GM23248 (cell line): Measurements from ENCODE around the gene NFATC3. TPM values are rescaled to one million over a fixed set of nuclear protein-coding genes. Genes with fewer than 3 reads are reported as not detected.
"Not testable (repeated sequence)": the region's sequence is repeated elsewhere in the genome, so short reads cannot be mapped to it uniquely, and the experiment has no call there.

Experiments
- DNase-seq: peaks from one replicate; pipeline ENCODE4 v3.0.0-alpha.2; 2015
- H2AFZ ChIP-seq: fragments of 200-600 bp; sonication (generic); 2 replicates; pipeline ENCODE4 v1.6.1; 2016; ENCODE audit warnings: antibody characterized with exemption
- H3F3A ChIP-seq: fragments of 200-600 bp; sonication (generic); 2 replicates; pipeline ENCODE4 v1.6.1; 2016; ENCODE audit warnings: mild to moderate bottlenecking, antibody characterized with exemption, mixed run types; ENCODE audit not compliant: insufficient read depth
- H3K27ac ChIP-seq: fragments of 200-600 bp; sonication (generic); 2 replicates; pipeline ENCODE4 v1.5.1; 2016; ENCODE audit warnings: mild to moderate bottlenecking
- H3K27me3 ChIP-seq: fragments of 200-600 bp; sonication (generic); replicated peaks from 2 replicates; pipeline ENCODE4 v1.6.1; 2016; ENCODE audit warnings: mild to moderate bottlenecking; ENCODE audit not compliant: insufficient read depth
- H3K36me3 ChIP-seq: fragments of 200-600 bp; sonication (generic); 2 replicates; pipeline ENCODE4 v1.6.1; 2016; ENCODE audit warnings: low read depth, mild to moderate bottlenecking
- H3K4me1 ChIP-seq: fragments of 200-600 bp; sonication (generic); 2 replicates; pipeline ENCODE4 v1.6.1; 2016; ENCODE audit warnings: mild to moderate bottlenecking; ENCODE audit not compliant: insufficient read depth
- H3K4me2 ChIP-seq: fragments of 200-600 bp; sonication (generic); one replicate; pipeline ENCODE4 v1.6.1; 2016; ENCODE audit warnings: mild to moderate bottlenecking; ENCODE audit not compliant: unreplicated experiment
- H3K4me3 ChIP-seq: fragments of 200-600 bp; sonication (generic); 2 replicates; pipeline ENCODE4 v1.5.1; 2016; ENCODE audit warnings: mild to moderate bottlenecking
- H3K79me2 ChIP-seq: fragments of 200-600 bp; sonication (generic); 2 replicates; pipeline ENCODE4 v1.6.1; 2016; ENCODE audit warnings: mild to moderate bottlenecking; ENCODE audit not compliant: insufficient read depth
- H3K9ac ChIP-seq: fragments of 200-600 bp; sonication (generic); 2 replicates; pipeline ENCODE4 v1.6.1; 2016; ENCODE audit warnings: mild to moderate bottlenecking
- H3K9me2 ChIP-seq: fragments of 200-600 bp; sonication (generic); 2 replicates; pipeline ENCODE4 v1.6.1; 2016; ENCODE audit warnings: mixed run types, mild to moderate bottlenecking, moderate library complexity; ENCODE audit not compliant: insufficient read depth
- H3K9me3 ChIP-seq: fragments of 200-600 bp; sonication (generic); one replicate; pipeline ENCODE4 v1.6.1; 2017; ENCODE audit warnings: low read depth
- H4K20me1 ChIP-seq: fragments of 200-600 bp; sonication (generic); 2 replicates; pipeline ENCODE4 v1.6.0; 2016; ENCODE audit not compliant: insufficient read depth
- EZH2 ChIP-seq: fragments of 200-600 bp; sonication (generic); IDR thresholded peaks from 2 replicates; pipeline ENCODE4 v1.6.1; 2018; ENCODE audit warnings: antibody characterized with exemption, mild to moderate bottlenecking; ENCODE audit not compliant: insufficient read depth, poor library complexity, severe bottlenecking
- EZH2phosphoT487 ChIP-seq: fragments of 200-600 bp; sonication (generic); IDR thresholded peaks from 2 replicates; pipeline ENCODE4 v1.6.1; 2018; ENCODE audit warnings: antibody characterized with exemption, moderate library complexity, mild to moderate bottlenecking, low read depth; ENCODE audit not compliant: insufficient read depth
- WGBS, 2 experiments: methylation state at CpG; one replicate each; pipeline ENCODE4 v1.1.6; 2015 to 2017; ENCODE audit warnings: low lambda C conversion rate in 2 of 2, low coverage in 1 of 2; ENCODE audit errors: missing lambda C conversion rate in 2 of 2; 5-methylcytosine and 5-hydroxymethylcytosine counted together
- in situ Hi-C: fragments of 300-500 bp; cut with MboI; formaldehyde crosslinking; loops from 2 replicates; pipeline ENCODE4 v1.15.0; 2020
- polyA plus RNA-seq: library from polyadenylated mRNA; unstranded; fragments of >200 nt; fragmentation: Nextera tagmentation; extraction: Ambion mirVana; gene quantifications from 2 replicates; pipeline ENCODE4 v1.2.1, GENCODE V29; 2016
- total RNA-seq: library from RNA; depleted of rRNA; stranded (reverse); fragments of >200 nt; shearing (Covaris generic); gene quantifications from 2 replicates; pipeline ENCODE4 v1.2.3, GENCODE V29; 2014

The NFATC3 gene
- total and polyA plus RNA-seq, 2 experiments from 2014 or later = 10.2 to 14.2 TPM

DNA sequence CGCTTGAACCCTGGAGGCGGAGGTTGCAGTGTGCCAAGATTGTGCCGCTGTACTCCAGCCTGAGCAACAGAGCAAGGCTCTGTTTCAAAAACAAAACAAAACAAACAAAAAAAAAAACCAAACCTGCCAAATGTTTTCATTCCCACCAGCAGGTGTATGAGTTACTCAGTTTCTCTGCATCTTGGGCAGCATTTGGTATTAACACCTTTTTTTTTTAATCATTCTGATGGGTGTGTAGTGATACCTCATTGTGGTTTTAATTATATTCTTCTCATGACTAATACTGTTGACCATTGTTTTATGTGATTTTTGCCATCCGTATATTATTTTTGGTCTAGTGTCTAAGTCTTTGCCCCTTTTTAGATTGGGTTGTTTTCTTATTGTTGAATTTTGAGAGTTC lies 15.3 kb downstream of the NFATC3 start:
- H3K27ac ChIP-seq = no peak overlapping the region
- H3K9me3 ChIP-seq = no peaks in the 10 kb centered on the region
- H3F3A ChIP-seq = peaks cover 4% of the 10 kb centered on the region; the same call in 1 of the 2 replicates
- H3K9ac ChIP-seq = no peak overlapping the region
- H3K9me2 ChIP-seq = no peaks in the 10 kb centered on the region
- WGBS, 2 experiments = 64 to 71% methylated on average over 4 of the region's 4 CpGs
- H3K4me1 ChIP-seq = no peaks in the 10 kb centered on the region
- H3K27me3 ChIP-seq = no peaks in the 10 kb centered on the region
- peaks cover 95% of the 10 kb centered on the region for H3K79me2 ChIP-seq
- no peaks in the 10 kb centered on the region for H4K20me1 ChIP-seq
- DNase-seq = no peak
- H2AFZ ChIP-seq = no peak overlapping the region
- in situ Hi-C loops = no loop called here
- H3K36me3 ChIP-seq = no peaks in the 10 kb centered on the region
- H3K4me2 ChIP-seq = no peak overlapping the region
- TF ChIP-seq EZH2 (no peak), EZH2phosphoT487 (no peak)
- no peak overlapping the region for H3K4me3 ChIP-seq

DNA sequence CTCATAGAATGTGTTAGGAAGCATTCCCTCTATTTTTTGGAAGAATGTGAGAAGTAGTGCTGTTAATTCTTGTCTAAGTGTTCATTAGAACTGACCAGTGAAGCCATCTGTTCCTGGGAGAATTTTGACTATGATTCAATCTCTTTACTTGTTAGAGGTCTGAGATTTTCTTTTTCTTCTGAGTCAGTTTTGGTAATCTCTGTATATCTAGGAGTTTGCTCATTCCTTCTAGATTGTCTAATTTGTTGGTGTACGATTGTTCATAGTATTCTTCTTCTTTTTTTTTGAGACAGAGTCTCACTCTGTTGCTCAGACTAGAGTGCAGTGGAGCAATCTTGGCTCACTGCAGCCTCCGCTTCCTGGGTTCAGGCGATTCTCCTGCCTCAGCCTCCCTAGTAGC lies 20.4 kb downstream of the NFATC3 start:
- WGBS, 2 experiments = 70 to 73% methylated on average over 3 of the region's 3 CpGs
- Histone ChIP-seq H3K9ac (no peak overlapping the region), H3K27ac (no peak overlapping the region), H2AFZ (no peak overlapping the region), H3K27me3 (no peaks in the 10 kb centered on the region), H3K4me2 (no peak overlapping the region), H4K20me1 (no peaks in the 10 kb centered on the region), H3K36me3 (no peaks in the 10 kb centered on the region), H3K79me2 (peaks cover 98% of the 10 kb centered on the region), H3K9me2 (no peaks in the 10 kb centered on the region), H3F3A (peaks cover 13% of the 10 kb centered on the region), H3K4me3 (no peak overlapping the region), H3K4me1 (no peaks in the 10 kb centered on the region), H3K9me3 (no peaks in the 10 kb centered on the region)
- TF ChIP-seq EZH2phosphoT487 = no peak
- no peak for TF ChIP-seq EZH2
- in situ Hi-C loops = no loop called here
- DNase-seq = peak; percentile 52

DNA sequence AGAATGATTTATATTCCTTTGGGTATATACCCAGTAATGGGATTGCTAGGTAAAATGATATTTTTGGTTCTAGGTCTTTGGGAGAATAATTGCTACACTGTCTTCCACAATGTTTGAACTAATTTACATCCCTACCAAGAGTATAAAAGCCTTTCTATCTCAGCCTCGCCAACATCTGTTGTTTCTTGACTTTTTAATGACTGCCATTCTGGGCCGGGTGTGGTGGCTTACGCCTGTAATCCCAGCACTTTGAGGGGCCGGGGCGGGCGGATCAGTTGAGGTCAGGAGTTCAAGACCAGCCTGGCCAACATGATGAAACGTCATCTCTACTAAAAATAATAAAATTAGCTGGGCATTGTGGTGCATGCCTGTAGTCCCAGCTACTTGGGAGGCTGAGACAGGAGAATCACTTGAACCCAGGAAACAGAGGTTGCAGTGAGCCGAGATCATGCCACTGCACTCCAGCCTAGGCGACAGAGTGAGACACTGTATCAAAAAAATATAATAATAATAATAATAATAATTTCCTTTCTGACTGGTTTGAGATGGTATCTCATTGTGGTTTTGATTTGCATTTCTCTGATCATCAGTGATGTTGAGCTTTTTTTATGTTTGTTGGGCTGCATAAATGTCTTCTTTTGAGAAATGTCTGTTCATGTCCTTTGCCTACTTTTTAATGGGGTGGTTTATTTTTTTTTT lies 22.2 kb downstream of the NFATC3 start:
- H3K27ac ChIP-seq, H2AFZ ChIP-seq, H3K9me2 ChIP-seq, H3K4me2 ChIP-seq, H3K4me3 ChIP-seq, in situ Hi-C loops, H3K36me3 ChIP-seq, H3K4me1 ChIP-seq, H4K20me1 ChIP-seq, H3K27me3 ChIP-seq, H3K9ac ChIP-seq, DNase-seq, H3K9me3 ChIP-seq: not testable (repeated sequence)
- 71 to 76% methylated on average over 9 of the region's 9 CpGs for WGBS, 2 experiments
- Histone ChIP-seq H3F3A (peaks cover 13% of the 10 kb centered on the region), H3K79me2 (peaks cover 100% of the 10 kb centered on the region)

DNA sequence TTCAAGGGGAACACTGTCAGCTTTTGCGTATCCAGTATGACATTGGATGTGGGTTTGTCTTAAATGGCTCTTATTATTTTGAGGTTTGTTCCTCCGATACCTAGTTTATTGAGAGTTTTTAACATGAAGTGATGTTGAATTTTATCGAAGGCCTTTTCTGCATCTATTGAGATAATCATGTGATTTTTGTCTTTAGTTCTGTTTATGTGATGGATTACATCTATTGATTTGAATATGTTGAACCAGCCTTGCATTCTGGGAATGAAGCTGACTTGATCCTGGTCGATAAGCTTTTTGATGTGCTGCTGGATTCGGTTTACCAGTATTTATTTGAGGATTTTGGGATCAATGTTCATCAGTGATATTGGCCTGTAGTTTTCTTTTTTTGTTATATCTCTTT lies 24.0 kb downstream of the NFATC3 start:
- H3K4me2 ChIP-seq, in situ Hi-C loops, DNase-seq, H3K27me3 ChIP-seq, H2AFZ ChIP-seq, H3K36me3 ChIP-seq, H3K9me2 ChIP-seq, H3K9ac ChIP-seq, H3K9me3 ChIP-seq, H4K20me1 ChIP-seq, H3K4me3 ChIP-seq, H3K4me1 ChIP-seq, H3K27ac ChIP-seq: not testable (repeated sequence)
- Histone ChIP-seq H3F3A (peaks cover 13% of the 10 kb centered on the region), H3K79me2 (peaks cover 100% of the 10 kb centered on the region)
- 94 to 97% methylated on average over 5 of the region's 5 CpGs for WGBS, 2 experiments

DNA sequence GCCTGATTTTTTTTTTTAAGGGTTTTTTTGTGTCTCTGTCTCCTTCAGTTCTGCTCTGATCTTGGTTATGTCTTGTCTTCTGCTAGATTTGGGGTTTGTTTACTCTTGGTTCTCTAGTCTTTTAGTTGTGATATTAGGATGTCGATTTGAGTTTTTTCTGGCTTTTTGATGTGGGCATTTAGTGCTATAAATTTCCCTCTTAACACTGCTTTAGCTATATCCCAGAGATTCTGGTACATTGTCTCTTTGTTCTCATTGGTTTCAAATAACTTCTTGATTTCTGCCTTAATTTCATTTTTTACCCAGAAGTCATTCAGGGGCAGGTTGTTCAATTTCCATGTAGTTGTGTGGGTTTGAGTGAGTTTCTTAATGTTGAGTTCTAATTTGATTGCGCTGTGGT lies 25.4 kb downstream of the NFATC3 start:
- H3K4me3 ChIP-seq, H3K9ac ChIP-seq, H3K36me3 ChIP-seq, H3K9me3 ChIP-seq, H4K20me1 ChIP-seq, H3K4me1 ChIP-seq, H3K27ac ChIP-seq, in situ Hi-C loops, DNase-seq, H2AFZ ChIP-seq, H3K4me2 ChIP-seq, H3K9me2 ChIP-seq, H3K27me3 ChIP-seq, H3F3A ChIP-seq: not testable (repeated sequence)
- 88 to 93% methylated on average over 2 of the region's 2 CpGs for WGBS, 2 experiments
- peaks cover 100% of the 10 kb centered on the region for H3K79me2 ChIP-seq
